GM19372 (cell line): ENCODE results near the gene PLCL1.

Experiments
- ATAC-seq: cut with Tn5 transposase; IDR thresholded peaks from one replicate; pipeline ENCODE4 v1.9.1; 2021; ENCODE audit warnings: mild to moderate bottlenecking, low read depth, moderate library complexity; ENCODE audit not compliant: unreplicated experiment

Gene PLCL1

DNA sequence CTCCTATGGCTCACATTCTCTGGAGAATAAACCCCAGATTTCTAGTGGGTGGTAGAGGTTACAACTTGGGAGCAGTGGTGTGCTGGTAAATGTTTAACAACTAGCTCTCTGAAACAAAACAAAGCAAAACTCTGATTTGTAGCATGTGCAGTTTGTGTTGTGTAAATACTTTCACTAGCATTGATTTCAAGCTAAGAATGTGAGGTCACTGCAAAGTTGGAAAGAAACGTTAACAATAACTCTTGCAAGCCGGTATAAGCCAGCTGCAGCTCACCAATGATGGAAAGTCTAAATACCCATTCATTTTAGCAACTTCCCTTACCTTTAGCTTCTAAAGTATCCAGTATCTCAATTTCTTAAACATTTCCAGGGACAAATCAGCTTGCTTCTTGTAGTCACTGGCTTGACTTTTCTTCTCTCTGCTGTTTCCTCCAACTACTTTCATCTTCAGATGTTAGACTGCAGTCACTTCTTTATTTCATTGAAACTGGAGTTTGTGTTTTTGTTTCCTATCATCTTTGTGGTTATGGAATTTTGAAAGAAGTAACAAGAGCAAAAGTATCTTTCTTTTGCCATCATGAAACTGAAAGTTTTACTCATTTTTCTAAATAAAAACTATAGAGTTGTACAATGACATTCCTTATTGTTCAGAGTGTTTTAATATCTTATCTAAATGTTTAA lies 140.2 kb downstream of the PLCL1 start:
- ATAC-seq = no peak

DNA sequence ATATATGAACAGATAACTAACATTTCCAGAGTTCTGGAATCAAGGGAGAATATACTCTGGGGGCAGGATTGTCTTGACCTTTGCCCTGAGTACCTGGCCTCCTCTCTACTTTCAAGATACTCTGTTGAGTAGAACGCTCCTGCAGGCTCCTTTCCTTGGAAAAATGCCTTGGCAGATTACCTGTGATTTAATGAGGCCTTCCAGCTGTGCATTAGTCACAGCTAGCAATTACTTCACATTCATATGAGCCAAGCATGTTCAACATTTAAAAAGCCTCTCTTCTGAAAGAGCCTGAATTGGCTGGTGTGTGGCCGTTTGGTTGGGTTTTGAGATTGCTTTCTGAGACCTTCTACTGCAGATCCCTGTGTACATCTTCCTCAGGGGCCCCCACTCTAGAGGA lies 142.2 kb downstream of the PLCL1 start:
- ATAC-seq = no peak

DNA sequence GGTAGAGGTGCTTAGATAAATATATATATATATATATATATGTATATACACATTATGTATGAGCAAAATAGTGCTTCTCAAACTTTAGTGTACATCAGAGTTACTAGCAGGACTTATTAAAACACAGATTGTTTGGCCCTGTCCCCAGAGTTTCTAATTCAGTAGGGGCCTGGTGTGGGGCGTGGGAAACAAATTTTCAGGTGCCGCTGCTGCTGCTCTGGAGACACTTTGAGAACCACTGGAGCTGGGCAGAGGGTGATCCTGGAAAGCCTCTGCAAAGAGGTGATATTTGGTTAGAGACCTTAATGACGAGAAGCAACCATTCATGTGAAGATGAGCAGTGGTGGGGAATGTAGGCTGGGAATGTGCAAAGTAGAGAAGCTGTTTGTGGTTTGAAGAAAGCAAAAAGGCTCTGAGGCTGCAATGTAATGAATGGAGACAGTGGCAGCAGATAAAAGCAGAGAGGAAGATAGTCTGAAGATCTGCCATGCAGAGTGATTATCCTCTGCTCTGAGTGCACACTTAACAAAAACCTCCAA lies 142.9 kb downstream of the PLCL1 start:
- ATAC-seq = no peak

- no peak for ATAC-seq
Measured at GRCh38 chr2:197949224-197949623, 144.8 kb downstream of the PLCL1 start.

- no peak for ATAC-seq
Measured at GRCh38 chr2:197950006-197950405, 145.6 kb downstream of the PLCL1 start.

- no peak for ATAC-seq
Measured at GRCh38 chr2:197950724-197951123, 146.3 kb downstream of the PLCL1 start.

DNA sequence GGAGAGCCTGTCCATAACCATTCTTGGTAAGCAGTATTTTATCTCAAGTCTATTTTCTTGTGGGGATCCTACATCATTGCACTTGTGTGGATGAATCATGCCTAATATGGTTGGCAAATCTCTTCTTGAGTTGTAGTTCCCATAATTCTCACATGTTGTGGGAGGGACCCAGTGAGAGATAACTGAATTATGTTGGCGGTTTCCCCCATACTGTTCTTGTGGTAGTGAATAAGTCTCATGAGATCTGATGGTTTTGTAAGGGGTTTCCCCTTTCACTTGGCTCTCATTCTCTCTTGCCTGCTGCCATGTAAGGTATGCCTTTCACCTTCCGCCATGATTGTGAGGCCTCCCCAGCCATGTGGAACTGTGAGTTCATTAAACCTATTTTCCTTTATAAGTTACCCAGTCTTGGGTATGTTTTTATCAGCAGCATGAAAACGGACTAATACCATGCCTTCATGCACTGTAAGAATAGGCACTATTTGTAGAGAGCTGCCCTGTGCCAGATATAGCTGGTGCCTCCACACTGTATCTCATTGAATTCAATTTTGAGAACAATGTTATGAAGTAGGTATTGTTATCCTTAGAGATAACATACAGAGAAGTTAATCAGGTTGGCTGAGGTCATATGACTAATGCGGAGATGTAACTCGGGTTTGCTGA lies 148.3 kb downstream of the PLCL1 start:
- no peak for ATAC-seq

- no peak for ATAC-seq
Measured at GRCh38 chr2:197954328-197954727, 149.9 kb downstream of the PLCL1 start.

DNA sequence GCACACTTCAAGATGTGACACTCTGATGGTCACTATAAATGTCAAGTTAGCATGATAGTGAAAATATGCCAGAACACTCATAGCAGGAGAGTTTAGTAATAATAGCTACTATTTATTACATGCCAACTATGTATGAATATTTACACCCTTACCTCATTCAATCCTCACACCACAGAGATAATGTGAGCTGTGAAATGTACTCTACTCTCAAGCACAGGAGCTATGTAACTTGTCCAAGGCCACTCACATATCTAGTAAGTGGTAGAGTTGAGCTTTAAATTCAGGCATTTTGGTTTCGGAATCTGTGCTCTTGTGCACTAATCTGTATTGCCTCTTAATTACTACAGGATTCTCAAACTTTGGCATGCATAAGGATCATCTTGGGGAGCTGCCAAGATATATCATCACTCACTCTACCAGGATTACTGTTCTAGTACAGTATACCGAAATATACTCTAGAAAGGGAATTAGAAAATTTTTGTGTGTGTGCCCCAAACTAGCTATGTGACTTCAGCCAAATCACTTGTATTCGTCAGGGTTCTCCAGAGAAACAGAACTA lies 154.3 kb downstream of the PLCL1 start:
- no peak for ATAC-seq

GRCh38 chr2:197959383-197959782 lies 155.0 kb downstream of the PLCL1 start:
- no peak for ATAC-seq

DNA sequence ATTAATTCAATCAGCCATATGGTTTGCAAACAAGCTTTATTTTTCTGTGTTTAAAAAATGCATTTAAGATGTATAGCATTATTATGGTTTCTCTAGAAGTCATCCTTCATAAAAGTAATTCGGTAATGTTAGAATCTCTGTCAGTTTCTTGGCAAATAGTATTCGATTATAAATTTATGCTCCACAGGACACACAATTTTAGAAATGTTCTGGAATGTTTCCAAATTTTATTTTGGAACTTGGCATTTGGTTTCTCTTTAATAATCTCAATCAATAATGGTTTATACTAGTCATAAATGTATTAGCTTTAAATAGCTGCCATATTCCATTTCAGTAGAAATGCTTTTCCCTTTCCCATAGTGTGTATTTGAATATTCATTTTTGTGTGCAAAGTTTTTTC lies 156.4 kb downstream of the PLCL1 start:
- no peak for ATAC-seq

DNA sequence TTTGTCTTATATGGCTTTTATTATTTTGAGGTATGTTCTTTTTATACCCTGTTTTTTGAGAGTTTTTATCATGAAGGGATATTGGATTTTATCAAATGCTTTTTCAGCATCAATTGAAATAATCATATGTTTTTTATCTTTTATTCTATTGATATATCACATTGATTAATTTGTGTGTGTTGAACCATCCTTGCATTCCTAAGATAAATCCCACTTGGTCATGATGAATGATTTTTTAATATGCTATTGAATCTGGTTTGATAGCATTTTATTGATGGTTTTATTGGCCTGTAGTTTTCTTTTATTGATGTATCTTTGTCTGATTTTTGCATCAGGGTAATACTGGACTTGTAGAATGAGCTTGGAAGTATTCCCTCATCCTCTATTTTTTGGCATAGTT lies 160.3 kb downstream of the PLCL1 start:
- no peak for ATAC-seq

DNA sequence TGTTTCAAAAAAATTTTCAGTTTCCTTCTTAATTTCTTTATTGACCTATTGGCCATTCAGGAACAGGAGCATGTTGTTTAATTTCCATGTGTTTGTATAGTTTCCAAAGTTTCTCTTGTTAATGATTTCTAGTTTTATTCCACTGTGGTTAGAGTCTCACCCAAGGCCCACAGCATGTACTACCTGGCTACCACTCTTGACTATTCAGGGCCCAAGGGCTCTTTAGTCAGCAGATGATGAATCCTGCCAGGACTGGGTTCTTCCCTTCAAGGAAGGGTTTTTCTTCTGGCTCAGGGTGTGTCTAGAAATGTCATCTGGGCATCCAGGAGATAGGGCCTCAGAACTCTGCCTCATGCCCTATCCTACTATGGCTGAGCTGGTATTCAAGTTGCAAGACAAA lies 161.4 kb downstream of the PLCL1 start:
- ATAC-seq = no peak

- no peak for ATAC-seq
Measured at GRCh38 chr2:197969391-197969893, 165.0 kb downstream of the PLCL1 start.

DNA sequence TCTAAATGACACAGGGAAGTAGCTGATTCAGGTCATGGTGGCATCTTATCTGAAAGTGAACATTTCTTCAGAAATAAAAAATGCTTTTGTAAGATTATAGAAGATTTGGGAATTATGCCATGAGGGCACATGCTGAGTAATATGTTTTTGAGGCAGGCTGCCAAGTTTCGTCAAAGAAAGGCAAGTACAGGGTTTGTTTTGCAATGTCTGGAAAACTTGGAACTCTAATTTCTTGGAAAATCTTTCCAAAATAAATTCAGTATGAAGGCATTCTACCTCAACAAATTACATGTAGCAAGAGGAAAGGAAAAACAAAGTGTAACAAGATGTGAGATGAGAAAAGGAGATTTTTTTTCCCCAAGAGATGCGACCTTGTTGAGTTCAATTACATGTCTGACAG lies 167.7 kb downstream of the PLCL1 start:
- no peak for ATAC-seq

DNA sequence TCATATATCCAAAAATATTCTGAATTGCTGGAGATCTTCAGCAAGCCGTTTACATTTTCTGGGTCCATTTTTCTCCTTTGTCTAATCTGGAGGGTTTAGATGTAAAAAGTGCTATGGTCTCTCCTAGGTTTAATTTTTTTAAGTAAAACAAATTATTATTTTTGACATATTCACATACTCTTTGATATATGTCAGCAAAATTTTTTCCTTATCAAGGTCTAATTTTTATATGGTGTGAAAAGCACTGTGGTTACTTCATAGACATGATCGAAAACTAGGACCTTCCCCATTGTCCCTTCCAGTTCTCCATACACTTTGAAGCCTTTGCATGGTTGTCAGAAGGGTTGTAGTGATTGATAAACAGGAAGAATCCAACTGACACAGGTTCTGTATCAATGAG lies 168.2 kb downstream of the PLCL1 start:
- no peak for ATAC-seq

GRCh38 chr2:197973772-197974171 lies 169.4 kb downstream of the PLCL1 start:
- no peak for ATAC-seq

DNA sequence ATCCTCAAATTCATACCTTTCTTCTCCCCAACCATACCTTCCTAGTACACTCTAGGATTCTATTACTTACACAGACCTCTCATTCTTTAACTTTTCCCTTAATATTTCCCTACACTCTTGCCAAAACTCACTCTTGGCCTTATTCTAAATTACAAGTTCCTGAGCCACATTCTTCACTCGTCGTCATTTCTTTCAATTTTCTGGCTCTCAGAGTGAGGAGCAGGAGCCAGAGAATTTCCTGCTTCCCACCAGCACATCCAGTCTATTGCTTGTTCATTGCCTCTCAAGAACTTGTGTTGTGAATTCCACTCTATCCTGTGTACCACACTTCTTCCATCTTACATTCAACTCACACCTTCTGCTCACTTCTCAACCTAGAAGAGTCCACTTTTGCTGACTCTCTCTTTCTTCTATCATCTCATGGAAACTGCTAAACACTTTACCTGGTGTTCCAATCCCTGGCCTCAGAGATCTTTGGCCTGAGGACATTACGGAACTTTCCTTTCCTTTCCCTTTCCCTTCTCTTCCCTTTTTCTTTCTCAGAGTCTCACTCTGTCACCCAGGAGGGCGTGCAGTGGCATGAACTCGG lies 171.6 kb downstream of the PLCL1 start:
- no peak for ATAC-seq

- ATAC-seq = no peak
Measured at GRCh38 chr2:197978971-197979370, 174.6 kb downstream of the PLCL1 start.

DNA sequence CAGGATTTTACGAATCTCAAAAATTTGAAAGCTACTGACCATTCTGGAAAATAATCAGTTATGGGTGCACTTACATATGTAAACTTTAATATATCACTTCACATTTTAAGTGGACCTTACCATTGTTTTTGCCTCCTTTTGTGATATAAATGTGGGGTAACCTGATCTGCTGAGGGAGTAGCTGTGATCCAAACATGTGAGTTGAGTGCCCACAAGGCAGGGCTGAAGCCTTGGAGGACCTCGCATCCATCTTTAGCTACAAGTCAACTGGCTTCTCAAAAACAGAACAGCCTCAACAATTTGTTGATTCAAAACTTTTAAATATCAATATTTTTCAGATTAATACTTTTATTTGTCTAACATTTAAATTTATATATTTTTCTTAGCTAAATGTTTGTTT lies 178.2 kb downstream of the PLCL1 start:
- no peak for ATAC-seq

DNA sequence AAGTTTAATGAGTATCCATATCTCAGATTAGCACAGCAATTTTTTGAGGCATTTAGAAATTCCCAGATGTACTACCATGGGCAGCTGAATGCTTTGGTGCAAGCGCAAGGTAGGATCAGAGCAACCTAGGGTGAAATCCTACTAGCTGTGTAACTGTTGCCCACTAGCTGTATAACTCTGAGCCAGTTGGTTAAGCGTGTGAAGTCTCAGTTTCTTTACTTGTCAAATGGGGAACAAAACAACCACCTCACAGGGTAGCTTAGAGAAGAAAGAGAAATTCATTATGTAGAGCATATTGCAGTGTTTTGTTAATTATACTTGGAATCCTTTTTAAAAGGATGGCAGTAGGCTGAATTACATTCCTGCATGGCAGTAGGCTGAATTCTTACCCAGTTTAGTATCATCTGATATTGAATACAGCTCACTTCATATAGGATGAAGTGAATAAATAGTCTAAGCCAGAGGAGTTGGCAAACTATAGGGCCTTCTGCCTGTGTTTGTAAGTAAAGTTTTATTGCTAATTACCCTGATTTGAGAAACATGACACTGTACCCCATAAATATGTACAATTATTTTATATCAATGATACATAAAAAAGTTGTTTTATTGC lies 180.7 kb downstream of the PLCL1 start:
- no peak for ATAC-seq
